Thyroid gland (tissue), 4 donors: ENCODE measurements around the gene TCIRG1. TPM values are rescaled to one million over a fixed set of nuclear protein-coding genes. Genes with fewer than 3 reads are reported as not detected.

Source experiments
- DNase-seq, 2 donors: peaks; one replicate each; pipeline ENCODE4 v3.0.0-alpha.2; 2019
- H3K27ac ChIP-seq, 3 donors: fragments of 200-600 bp; sonication (generic); 1 replicate in 2 of 3; 2 replicates in 1 of 3; pipeline ENCODE4 v1.5.1; 2016 to 2019; ENCODE audit warnings: mild to moderate bottlenecking in 1 of 3, moderate library complexity in 1 of 3
- H3K27me3 ChIP-seq: fragments of 200-600 bp; sonication (generic); one replicate; pipeline ENCODE4 v1.5.1; 2019
- H3K36me3 ChIP-seq, 2 donors: fragments of 200-600 bp; sonication (generic); one replicate each; pipeline ENCODE4 v1.5.1; 2016 to 2019
- H3K4me1 ChIP-seq, 2 donors: fragments of 200-600 bp; sonication (generic); one replicate each; pipeline ENCODE4 v1.5.1; 2017 to 2019
- H3K4me3 ChIP-seq, 3 donors: fragments of 200-600 bp; sonication (generic); replicated peaks in 1 of 3; 1 replicate in 2 of 3; 2 replicates in 1 of 3; pipeline ENCODE4 v1.5.1; 2016; ENCODE audit warnings: mild to moderate bottlenecking in 1 of 3
- H3K9me3 ChIP-seq: fragments of 200-600 bp; sonication (generic); one replicate; pipeline ENCODE4 v1.5.1; 2017
- POLR2A ChIP-seq, 2 donors: fragments of 450-650 bp; IDR thresholded peaks; one replicate each; pipeline ENCODE4 v1.6.1; 2017; ENCODE audit warnings: antibody characterized with exemption in 2 of 2, mild to moderate bottlenecking in 2 of 2, moderate library complexity in 1 of 2
- WGBS, 2 donors: methylation state at CpG; one replicate each; pipeline ENCODE4 v1.1.5; 2017; 5-methylcytosine and 5-hydroxymethylcytosine counted together
- intact Hi-C: fragments of 100-400 bp; cut with DNase I; formaldehyde crosslinking; loops from one replicate; pipeline ENCODE4 v1.15.1; 2023
- total RNA-seq, 4 donors: library from RNA; depleted of rRNA; stranded (reverse); fragments of >200 nt; gene quantifications; one replicate each; pipeline ENCODE4 v1.2.3, GENCODE V29; 2016
- TF ChIP-seq, protein P1 (sequence below), 6 experiments: fragments of 200-600 bp in 3 of 6; fragments of 450-650 bp in 3 of 6; sonication (generic) in 3 of 6; IDR thresholded peaks; one replicate each; pipeline ENCODE4 v1.5.1; 2016 to 2019; ENCODE audit warnings: antibody characterized with exemption in 6 of 6, mild to moderate bottlenecking in 2 of 6, inconsistent platforms in 1 of 6, moderate library complexity in 1 of 6

TCIRG1 gene
- total RNA-seq, 4 donors from 2014 or later: 74.8 to 141 (median 121) TPM

GRCh38 chr11:68067991-68068390 is 29.2 kb downstream of the TCIRG1 start:
- peaks cover 59 to 82% of the 10 kb centered on the region in 2 donors for H3K36me3 ChIP-seq
- no peak for DNase-seq
- TF ChIP-seq, protein P1, sequence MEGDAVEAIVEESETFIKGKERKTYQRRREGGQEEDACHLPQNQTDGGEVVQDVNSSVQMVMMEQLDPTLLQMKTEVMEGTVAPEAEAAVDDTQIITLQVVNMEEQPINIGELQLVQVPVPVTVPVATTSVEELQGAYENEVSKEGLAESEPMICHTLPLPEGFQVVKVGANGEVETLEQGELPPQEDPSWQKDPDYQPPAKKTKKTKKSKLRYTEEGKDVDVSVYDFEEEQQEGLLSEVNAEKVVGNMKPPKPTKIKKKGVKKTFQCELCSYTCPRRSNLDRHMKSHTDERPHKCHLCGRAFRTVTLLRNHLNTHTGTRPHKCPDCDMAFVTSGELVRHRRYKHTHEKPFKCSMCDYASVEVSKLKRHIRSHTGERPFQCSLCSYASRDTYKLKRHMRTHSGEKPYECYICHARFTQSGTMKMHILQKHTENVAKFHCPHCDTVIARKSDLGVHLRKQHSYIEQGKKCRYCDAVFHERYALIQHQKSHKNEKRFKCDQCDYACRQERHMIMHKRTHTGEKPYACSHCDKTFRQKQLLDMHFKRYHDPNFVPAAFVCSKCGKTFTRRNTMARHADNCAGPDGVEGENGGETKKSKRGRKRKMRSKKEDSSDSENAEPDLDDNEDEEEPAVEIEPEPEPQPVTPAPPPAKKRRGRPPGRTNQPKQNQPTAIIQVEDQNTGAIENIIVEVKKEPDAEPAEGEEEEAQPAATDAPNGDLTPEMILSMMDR (IDR thresholded peaks at IDR 0.05): no peak
- no peak for TF ChIP-seq POLR2A (IDR thresholded peaks at IDR 0.05)
- H3K9me3 ChIP-seq: no peaks in the 10 kb centered on the region
- H3K27ac ChIP-seq: no peak overlapping the region
- H3K4me1 ChIP-seq: no peaks in the 10 kb centered on the region
- WGBS, 2 donors: 95 to 96% methylated on average over 5 of the region's 5 CpGs
- no peak overlapping the region for H3K4me3 ChIP-seq
- intact Hi-C loops: no loop called here
- no peaks in the 10 kb centered on the region for H3K27me3 ChIP-seq

GRCh38 chr11:68071281-68072048 is 32.6 kb downstream of the TCIRG1 start:
- no peak overlapping the region for H3K4me3 ChIP-seq
- H3K9me3 ChIP-seq: no peaks in the 10 kb centered on the region
- peaks cover 34 to 49% of the 10 kb centered on the region in 2 donors for H3K36me3 ChIP-seq
- intact Hi-C loops: no loop called here
- no peak for DNase-seq
- H3K27me3 ChIP-seq: no peaks in the 10 kb centered on the region
- WGBS, 2 donors: 73 to 94% methylated on average over 3 of the region's 3 CpGs
- no peaks in the 10 kb centered on the region for H3K4me1 ChIP-seq
- TF ChIP-seq POLR2A (IDR thresholded peaks at IDR 0.05): no peak
- TF ChIP-seq, protein P1 (IDR thresholded peaks at IDR 0.05): no peak
- no peak overlapping the region for H3K27ac ChIP-seq

- no peaks in the 10 kb centered on the region for H3K27me3 ChIP-seq
- no peak overlapping the region for H3K27ac ChIP-seq
- intact Hi-C loops: no loop called here
- 91 to 93% methylated on average over 10 of the region's 10 CpGs for WGBS, 2 donors
- no peak overlapping the region for H3K4me3 ChIP-seq
- DNase-seq: no peak
- H3K36me3 ChIP-seq: peaks cover 11 to 21% of the 10 kb centered on the region in 2 donors
- TF ChIP-seq, protein P1 (IDR thresholded peaks at IDR 0.05): no peak
- no peak for TF ChIP-seq POLR2A (IDR thresholded peaks at IDR 0.05)
- H3K9me3 ChIP-seq: no peaks in the 10 kb centered on the region
- H3K4me1 ChIP-seq: peaks cover 17 to 23% of the 10 kb centered on the region in 2 donors
These were observed 35.9 kb downstream of the TCIRG1 start for GRCh38 chr11:68074584-68075352.

GRCh38 chr11:68076371-68077042 is 37.7 kb downstream of the TCIRG1 start:
- H3K4me1 ChIP-seq: peaks cover 30 to 36% of the 10 kb centered on the region in 2 donors
- H3K4me3 ChIP-seq: no peak overlapping the region
- no peak for DNase-seq
- TF ChIP-seq, protein P1 (IDR thresholded peaks at IDR 0.05): no peak
- TF ChIP-seq POLR2A (IDR thresholded peaks at IDR 0.05): no peak
- no peaks in the 10 kb centered on the region for H3K9me3 ChIP-seq
- intact Hi-C loops: no loop called here
- peak overlapping the region in 1 of 3 donors; percentile 41 for H3K27ac ChIP-seq
- peaks cover 8 to 10% of the 10 kb centered on the region in 2 donors for H3K36me3 ChIP-seq
- H3K27me3 ChIP-seq: no peaks in the 10 kb centered on the region
- 86 to 92% methylated on average over 11 of the region's 11 CpGs for WGBS, 2 donors
